CD14-positive monocyte (primary cell): Measurements from ENCODE around the gene CDKAL1. TPM values are rescaled to one million over a fixed set of nuclear protein-coding genes. Genes with fewer than 3 reads are reported as not detected.

Experiments used
- DNase-seq, 3 donors: peaks; one replicate each; pipeline ENCODE4 v3.0.0-alpha.2; 2011 to 2022
- H2AFZ ChIP-seq: 2 replicates; pipeline ENCODE4 v1.6.0; 2012; ENCODE audit warnings: mild to moderate bottlenecking, low read depth, low read length, inconsistent platforms; ENCODE audit not compliant: insufficient read depth, poor library complexity, severe bottlenecking
- H3K27ac ChIP-seq, 2 donors: 1 replicate in 1 of 2; 2 replicates in 1 of 2; pipeline ENCODE4 v1.5.1; 2012 to 2013; ENCODE audit warnings: low read length in 2 of 2, control low read depth in 1 of 2, inconsistent platforms in 1 of 2, low read depth in 1 of 2, mild to moderate bottlenecking in 1 of 2
- H3K27me3 ChIP-seq, 2 donors: one replicate each; pipeline versions ENCODE4 v1.6.0 to v1.6.1; 2011 to 2013; ENCODE audit warnings: low read length in 2 of 2; ENCODE audit not compliant: control insufficient read depth in 2 of 2, insufficient read depth in 2 of 2
- H3K36me3 ChIP-seq, 2 donors: replicated peaks in 1 of 2; 1 replicate in 1 of 2; 2 replicates in 1 of 2; pipeline versions ENCODE4 v1.5.1 to v1.6.1; 2012 to 2013; ENCODE audit warnings: low read length in 2 of 2, control low read depth in 1 of 2, inconsistent platforms in 1 of 2, mild to moderate bottlenecking in 1 of 2; ENCODE audit not compliant: insufficient read depth in 2 of 2, control insufficient read depth in 1 of 2
- H3K4me1 ChIP-seq, 2 donors: 1 replicate in 1 of 2; 2 replicates in 1 of 2; pipeline versions ENCODE4 v1.5.1 to v1.6.1; 2012 to 2013; ENCODE audit warnings: low read length in 2 of 2, control low read depth in 1 of 2, inconsistent platforms in 1 of 2, mild to moderate bottlenecking in 1 of 2, moderate library complexity in 1 of 2; ENCODE audit not compliant: insufficient read depth in 2 of 2, control insufficient read depth in 1 of 2
- H3K4me2 ChIP-seq: replicated peaks from 2 replicates; pipeline ENCODE3; 2012; ENCODE audit warnings: low read length, moderate library complexity, mild to moderate bottlenecking; ENCODE audit not compliant: poor library complexity, severe bottlenecking; ENCODE audit errors: extremely low read depth
- H3K4me3 ChIP-seq, 3 experiments: fragments of 200-600 bp in 1 of 3; sonication (generic) in 1 of 3; replicated peaks in 1 of 3; 1 replicate in 2 of 3; 2 replicates in 1 of 3; pipeline ENCODE4 v1.5.1; 2011 to 2013; ENCODE audit warnings: low read length in 3 of 3, mild to moderate bottlenecking in 3 of 3, control low read depth in 2 of 3, low read depth in 2 of 3, inconsistent platforms in 1 of 3, moderate library complexity in 1 of 3
- H3K79me2 ChIP-seq: 2 replicates; pipeline ENCODE4 v1.6.0; 2012; ENCODE audit warnings: mild to moderate bottlenecking, control low read depth, inconsistent platforms, low read length, moderate library complexity; ENCODE audit not compliant: insufficient read depth
- H3K9ac ChIP-seq: 2 replicates; pipeline ENCODE4 v1.6.0; 2017; ENCODE audit warnings: low read length, mild to moderate bottlenecking; ENCODE audit not compliant: insufficient read depth, poor library complexity, severe bottlenecking
- H3K9me3 ChIP-seq, 2 donors: replicated peaks in 1 of 2; 1 replicate in 1 of 2; 2 replicates in 1 of 2; pipeline versions ENCODE4 v1.5.1 to v1.6.1; 2012 to 2013; ENCODE audit warnings: low read length in 2 of 2, control low read depth in 1 of 2; ENCODE audit not compliant: control insufficient read depth in 1 of 2, insufficient read depth in 1 of 2
- H4K20me1 ChIP-seq: 2 replicates; pipeline ENCODE4 v1.6.0; 2012; ENCODE audit warnings: mild to moderate bottlenecking, low read length, control low read depth, moderate library complexity; ENCODE audit not compliant: insufficient read depth
- H3K27ac Mint-ChIP-seq, 7 donors: one replicate each; pipeline ENCODE4 v1.8.0; 2020; ENCODE audit warnings: mild to moderate bottlenecking in 7 of 7, mixed read lengths in 7 of 7, moderate library complexity in 6 of 7, inconsistent platforms in 2 of 7
- H3K27me3 Mint-ChIP-seq, 3 donors: one replicate each; pipeline ENCODE4 v1.8.0; 2021 to 2022; ENCODE audit warnings: low read depth in 3 of 3, mild to moderate bottlenecking in 3 of 3, mixed read lengths in 3 of 3, moderate library complexity in 3 of 3, inconsistent platforms in 1 of 3
- H3K36me3 Mint-ChIP-seq, 2 donors: one replicate each; pipeline ENCODE4 v1.8.0; 2020; ENCODE audit warnings: mixed read lengths in 2 of 2, inconsistent platforms in 1 of 2, mild to moderate bottlenecking in 1 of 2
- H3K4me1 Mint-ChIP-seq: one replicate; pipeline ENCODE4 v1.8.0; 2020; ENCODE audit warnings: mild to moderate bottlenecking, mixed read lengths
- H3K4me3 Mint-ChIP-seq, 2 donors: one replicate each; pipeline ENCODE4 v1.8.0; 2020; ENCODE audit warnings: mild to moderate bottlenecking in 2 of 2, mixed read lengths in 2 of 2, moderate library complexity in 1 of 2
- H3K9me3 Mint-ChIP-seq, 7 donors: one replicate each; pipeline ENCODE4 v1.8.0; 2020 to 2022; ENCODE audit warnings: mixed read lengths in 7 of 7, mild to moderate bottlenecking in 6 of 7, moderate library complexity in 6 of 7, inconsistent platforms in 2 of 7
- WGBS: methylation state at CpG from one replicate; pipeline ENCODE4 v1.1.5; 2013; ENCODE audit warnings: missing lambda C conversion rate; ENCODE audit not compliant: insufficient coverage; 5-methylcytosine and 5-hydroxymethylcytosine counted together
- intact Hi-C, 2 donors: fragments of 100-400 bp; cut with micrococcal nuclease; formaldehyde crosslinking; loops; one replicate each; pipeline versions ENCODE4 v1.15.0 to v1.15.1; 2023
- polyA plus RNA-seq, 3 donors: library from polyadenylated mRNA; depleted of rRNA in 1 of 3; unstranded in 2 of 3; stranded (reverse) in 1 of 3; fragments of 300-500 nt in 2 of 3; fragments of >200 nt in 1 of 3; fragmentation: Illumina TruSeq in 2 of 3; gene quantifications; 1 replicate in 2 of 3; 2 replicates in 1 of 3; pipeline ENCODE4 v1.2.3, GENCODE V29; 2012 to 2021
- TF ChIP-seq, protein P1 (sequence below): fragments of 200-600 bp; IDR thresholded peaks from one replicate; pipeline ENCODE4 v1.8.0; 2022; ENCODE audit warnings: antibody characterized with exemption, mild to moderate bottlenecking

The CDKAL1 gene
- polyA plus RNA-seq, 3 donors: 3.2 to 12.4 (median 8.3) TPM

DNA sequence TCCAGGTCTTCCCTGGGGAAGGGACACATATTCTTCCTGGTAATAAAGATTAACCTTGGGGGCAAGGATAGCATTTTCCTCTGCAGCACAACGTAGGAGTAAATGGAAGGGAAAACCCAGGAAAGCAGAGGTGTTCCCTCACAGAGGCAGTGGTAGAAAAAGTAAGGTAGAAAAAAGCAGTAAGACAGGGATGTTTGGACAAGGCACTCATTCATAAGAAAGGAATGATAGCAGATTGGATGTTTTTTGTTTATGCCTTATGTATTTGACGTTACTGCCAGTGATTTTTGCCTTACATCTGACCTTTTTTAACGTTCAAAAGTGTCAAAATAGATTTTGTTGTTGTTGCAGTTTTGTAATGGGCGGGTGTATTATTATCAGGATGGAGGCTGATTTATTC lies 395.0 kb downstream of the CDKAL1 start:
- Histone ChIP-seq H3K9ac (no peak overlapping the region), H3K9me3 (no peaks in the 10 kb centered on the region), H3K36me3 (no peaks in the 10 kb centered on the region), H4K20me1 (no peaks in the 10 kb centered on the region), H3K79me2 (no peaks in the 10 kb centered on the region), H3K27ac (no peak overlapping the region), H3K4me3 (no peak overlapping the region), H3K4me2 (no peak overlapping the region), H2AFZ (no peak overlapping the region), H3K27me3 (no peaks in the 10 kb centered on the region), H3K4me1 (no peaks in the 10 kb centered on the region)
- Mint-ChIP-seq H3K4me3 (no peak overlapping the region), H3K4me1 (no peaks in the 10 kb centered on the region), H3K27me3 (peaks cover 0 to 2% (median 0%) of the 10 kb centered on the region in 3 donors), H3K27ac (peak overlapping the region in 2 of 7 donors; percentile 6 to 46), H3K36me3 (no peaks in the 10 kb centered on the region), H3K9me3 (peaks cover 0 to 3% (median 0%) of the 10 kb centered on the region in 7 donors)
- WGBS: 67% methylated on average over 1 of the region's 4 CpGs
- no peak for DNase-seq
- intact Hi-C loops: no loop called here
- TF ChIP-seq, protein P1, sequence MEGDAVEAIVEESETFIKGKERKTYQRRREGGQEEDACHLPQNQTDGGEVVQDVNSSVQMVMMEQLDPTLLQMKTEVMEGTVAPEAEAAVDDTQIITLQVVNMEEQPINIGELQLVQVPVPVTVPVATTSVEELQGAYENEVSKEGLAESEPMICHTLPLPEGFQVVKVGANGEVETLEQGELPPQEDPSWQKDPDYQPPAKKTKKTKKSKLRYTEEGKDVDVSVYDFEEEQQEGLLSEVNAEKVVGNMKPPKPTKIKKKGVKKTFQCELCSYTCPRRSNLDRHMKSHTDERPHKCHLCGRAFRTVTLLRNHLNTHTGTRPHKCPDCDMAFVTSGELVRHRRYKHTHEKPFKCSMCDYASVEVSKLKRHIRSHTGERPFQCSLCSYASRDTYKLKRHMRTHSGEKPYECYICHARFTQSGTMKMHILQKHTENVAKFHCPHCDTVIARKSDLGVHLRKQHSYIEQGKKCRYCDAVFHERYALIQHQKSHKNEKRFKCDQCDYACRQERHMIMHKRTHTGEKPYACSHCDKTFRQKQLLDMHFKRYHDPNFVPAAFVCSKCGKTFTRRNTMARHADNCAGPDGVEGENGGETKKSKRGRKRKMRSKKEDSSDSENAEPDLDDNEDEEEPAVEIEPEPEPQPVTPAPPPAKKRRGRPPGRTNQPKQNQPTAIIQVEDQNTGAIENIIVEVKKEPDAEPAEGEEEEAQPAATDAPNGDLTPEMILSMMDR: no peak

DNA sequence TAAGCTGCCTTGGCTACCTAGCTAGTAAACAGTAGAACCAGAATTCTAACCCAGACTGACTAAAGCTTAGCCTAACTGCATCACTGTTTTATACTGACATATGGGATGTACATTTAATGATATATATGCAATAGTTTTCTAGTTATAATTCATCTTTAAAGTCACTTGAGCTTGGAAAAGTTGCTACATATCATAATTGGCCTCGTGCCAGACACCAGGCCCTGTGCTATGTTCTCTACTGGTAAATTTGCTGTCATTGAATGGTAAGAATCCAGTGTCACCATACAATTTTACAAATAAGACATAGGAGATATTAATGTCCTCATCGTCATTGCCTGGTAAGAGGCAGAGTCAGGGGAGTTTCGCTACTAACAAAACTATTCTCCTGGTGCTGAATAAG lies 396.8 kb downstream of the CDKAL1 start:
- Mint-ChIP-seq H3K36me3 (peaks cover 0 to 2% of the 10 kb centered on the region in 2 donors), H3K9me3 (peaks cover 0 to 9% (median 2%) of the 10 kb centered on the region in 7 donors), H3K4me3 (no peak overlapping the region), H3K27me3 (peaks cover 0 to 2% (median 0%) of the 10 kb centered on the region in 3 donors), H3K4me1 (no peaks in the 10 kb centered on the region), H3K27ac (no peak overlapping the region)
- Histone ChIP-seq H3K27me3 (no peaks in the 10 kb centered on the region), H3K9me3 (peaks cover 0 to 6% of the 10 kb centered on the region in 2 donors), H3K4me3 (no peak overlapping the region), H3K9ac (no peak overlapping the region), H3K79me2 (no peaks in the 10 kb centered on the region), H3K27ac (no peak overlapping the region), H3K4me2 (no peak overlapping the region), H2AFZ (no peak overlapping the region), H3K4me1 (no peaks in the 10 kb centered on the region), H3K36me3 (no peaks in the 10 kb centered on the region), H4K20me1 (no peaks in the 10 kb centered on the region)
- intact Hi-C loops: no loop called here
- DNase-seq: no peak
- no CpG with 5 or more reads among the region's 3 CpGs for WGBS
- TF ChIP-seq, protein P1: no peak
